ENCODE measurements around the gene TMIGD1. TPM values are rescaled to one million over a fixed set of nuclear protein-coding genes. Genes with fewer than 3 reads are reported as not detected.
A peak's percentile ranks its signal among the peaks of the same experiment; 100 is the strongest.

TMIGD1 gene
- total and polyA plus RNA-seq, 2 of the 13 experiments (the other 11 are each of a cell fraction or from before 2014, with no cell fraction given): not detected

GRCh38 chr17:30344283-30345088 is 10.6 kb upstream of the TMIGD1 start (continued):
- TF ChIP-seq RFXAP (CRISPR knock-in tag; IDR thresholded peaks at IDR 0.05; ENCODE audit: borderline replicate concordance): no peak; the same call in 1 of the 2 replicates
- TF ChIP-seq ZNF788 (CRISPR knock-in tag; IDR thresholded peaks at IDR 0.05; ENCODE audit: borderline replicate concordance): peak; percentile 89; the same call in 1 of the 2 replicates
- no peak for TF ChIP-seq TEAD2 (CRISPR knock-in tag; IDR thresholded peaks at IDR 0.05)
- TF ChIP-seq ZBTB2 (CRISPR knock-in tag; IDR thresholded peaks at IDR 0.05; ENCODE audit: low read depth): no peak
- peak; percentile 88 for TF ChIP-seq SIX1 (CRISPR knock-in tag; IDR thresholded peaks at IDR 0.05; ENCODE audit: borderline replicate concordance)
- peak; percentile 53; the same call in 1 of the 2 replicates for TF ChIP-seq FOXP1 (IDR thresholded peaks at IDR 0.05)
- TF ChIP-seq FOXP1 (CRISPR knock-in tag; IDR thresholded peaks at IDR 0.05): peak; percentile 88
- no peak for TF ChIP-seq SIN3B (IDR thresholded peaks at IDR 0.05; ENCODE audit: low read length)
- TF ChIP-seq ZNF18 (CRISPR knock-in tag; IDR thresholded peaks at IDR 0.05; ENCODE audit: insufficient replicate concordance): peak; percentile 60
- TF ChIP-seq ZNF883 (CRISPR knock-in tag; IDR thresholded peaks at IDR 0.05; ENCODE audit: not compliant biosample characterization): peak; percentile 36
- TF ChIP-seq ZNF20 (CRISPR knock-in tag; IDR thresholded peaks at IDR 0.05): no peak
- no peak for TF ChIP-seq FOSL1 (CRISPR knock-in tag; IDR thresholded peaks at IDR 0.05; ENCODE audit: borderline replicate concordance)
- TF ChIP-seq NCOR1 (IDR thresholded peaks at IDR 0.05; ENCODE audit: borderline replicate concordance, low read length): peak; percentile 74
- TF ChIP-seq RELA (CRISPR knock-in tag; IDR thresholded peaks at IDR 0.05): no peak
- 0 out of 2 replicates have a peak, but pooled peaks have one; percentile 33 for TF ChIP-seq ZNF589 (CRISPR knock-in tag; conservative IDR thresholded peaks at IDR 0.05)
- TF ChIP-seq HDAC2 (CRISPR knock-in tag; IDR thresholded peaks at IDR 0.05): peak; percentile 97
- 0 out of 2 replicates have a peak, but pooled peaks have one; percentile 10 for TF ChIP-seq CTCF (CRISPR knock-in tag; IDR thresholded peaks at IDR 0.05)
- peak; percentile 75 for TF ChIP-seq ZBTB34 (CRISPR knock-in tag; IDR thresholded peaks at IDR 0.05)
- TF ChIP-seq STAT6 (CRISPR knock-in tag; IDR thresholded peaks at IDR 0.05; ENCODE audit: borderline replicate concordance): 0 out of 2 replicates have a peak, but pooled peaks have one; percentile 87
